Chondrocyte (in vitro differentiated cells): ENCODE results near the gene DNAJC4. TPM values are rescaled to one million over a fixed set of nuclear protein-coding genes. Genes with fewer than 3 reads are reported as not detected.

Source experiments
- DNase-seq: peaks from one replicate; pipeline ENCODE4 v3.0.0; 2021; ENCODE audit warnings: mixed read lengths, low spot score
- H3K27ac Mint-ChIP-seq: one replicate; pipeline ENCODE4 v1.8.0; 2021; ENCODE audit warnings: mild to moderate bottlenecking, moderate library complexity, mixed read lengths; ENCODE audit not compliant: unreplicated experiment
- H3K27me3 Mint-ChIP-seq: 2 replicates; pipeline ENCODE4 v1.8.0; 2021; ENCODE audit warnings: low read depth, mixed read lengths
- H3K36me3 Mint-ChIP-seq: 2 replicates; pipeline ENCODE4 v1.8.0; 2021; ENCODE audit warnings: low read depth, mixed read lengths
- H3K4me1 Mint-ChIP-seq: 2 replicates; pipeline ENCODE4 v1.8.0; 2021; ENCODE audit warnings: low read depth, mild to moderate bottlenecking, mixed read lengths
- H3K4me3 Mint-ChIP-seq: one replicate; pipeline ENCODE4 v1.8.0; 2021; ENCODE audit warnings: mild to moderate bottlenecking, moderate library complexity, mixed read lengths; ENCODE audit not compliant: unreplicated experiment
- H3K9me3 Mint-ChIP-seq: 2 replicates; pipeline ENCODE4 v1.8.0; 2021; ENCODE audit warnings: low read depth, mixed read lengths
- total RNA-seq: library from RNA; stranded (reverse); gene quantifications from 3 replicates; pipeline ENCODE4 v1.2.1, GENCODE V29; 2021
- TF ChIP-seq, protein P1 (sequence below): fragments of 200-600 bp; sonication (generic); IDR thresholded peaks from 2 replicates; pipeline ENCODE4 v1.5.0; 2021; ENCODE audit warnings: antibody characterized with exemption, mild to moderate bottlenecking, moderate library complexity

DNAJC4 gene
- total RNA-seq, 1 donor from 2014 or later: 31.6 TPM

DNA sequence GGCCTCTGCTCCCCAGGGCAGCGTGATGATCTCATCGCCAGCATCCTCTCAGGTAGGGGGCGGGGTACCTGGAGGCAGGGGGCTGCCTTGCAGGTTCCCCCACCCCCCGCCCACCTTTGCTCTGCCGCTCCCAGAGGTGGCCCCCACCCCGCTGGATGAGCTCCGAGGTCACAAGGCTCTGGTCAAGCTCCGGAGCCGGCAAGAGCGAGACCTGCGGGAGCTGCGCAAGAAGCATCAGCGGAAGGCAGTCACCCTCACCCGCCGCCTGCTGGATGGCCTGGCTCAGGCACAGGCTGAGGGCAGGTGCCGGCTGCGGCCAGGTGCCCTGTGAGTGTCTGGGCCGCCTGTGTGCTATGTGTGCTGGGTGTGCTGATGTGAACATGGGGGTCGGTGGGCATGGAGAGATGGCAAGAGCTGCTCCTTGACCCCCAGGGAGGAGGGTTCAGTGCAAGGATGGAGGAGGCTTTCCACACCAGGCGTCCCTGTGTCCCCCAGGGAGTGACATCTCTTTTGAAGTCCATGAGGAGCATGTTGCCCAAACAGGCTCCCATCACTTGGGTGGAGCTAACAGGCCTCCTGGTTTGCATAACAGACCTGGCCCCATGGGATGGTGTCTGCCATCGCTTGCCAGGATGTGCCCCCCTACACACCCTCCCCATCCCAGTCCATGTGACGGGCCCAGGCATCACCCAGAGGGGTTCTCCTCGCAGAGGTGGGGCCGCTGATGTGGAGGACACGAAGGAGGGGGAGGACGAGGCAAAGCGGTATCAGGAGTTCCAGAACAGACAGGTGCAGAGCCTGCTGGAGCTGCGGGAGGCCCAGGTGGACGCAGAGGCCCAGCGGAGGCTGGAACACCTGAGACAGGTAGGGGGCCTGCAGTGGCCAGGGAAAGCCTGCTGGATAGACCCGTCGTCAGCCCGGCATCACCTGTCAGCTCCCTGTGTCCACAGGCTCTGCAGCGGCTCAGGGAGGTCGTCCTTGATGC is 35.1 kb downstream of the DNAJC4 start:
- DNase-seq: no peak
- Mint-ChIP-seq H3K9me3 (no peaks in the 10 kb centered on the region), H3K27me3 (no peaks in the 10 kb centered on the region), H3K27ac (no peak overlapping the region), H3K4me1 (peaks cover 21% of the 10 kb centered on the region), H3K4me3 (no peak overlapping the region), H3K36me3 (peaks cover 17% of the 10 kb centered on the region)
- TF ChIP-seq, protein P1, sequence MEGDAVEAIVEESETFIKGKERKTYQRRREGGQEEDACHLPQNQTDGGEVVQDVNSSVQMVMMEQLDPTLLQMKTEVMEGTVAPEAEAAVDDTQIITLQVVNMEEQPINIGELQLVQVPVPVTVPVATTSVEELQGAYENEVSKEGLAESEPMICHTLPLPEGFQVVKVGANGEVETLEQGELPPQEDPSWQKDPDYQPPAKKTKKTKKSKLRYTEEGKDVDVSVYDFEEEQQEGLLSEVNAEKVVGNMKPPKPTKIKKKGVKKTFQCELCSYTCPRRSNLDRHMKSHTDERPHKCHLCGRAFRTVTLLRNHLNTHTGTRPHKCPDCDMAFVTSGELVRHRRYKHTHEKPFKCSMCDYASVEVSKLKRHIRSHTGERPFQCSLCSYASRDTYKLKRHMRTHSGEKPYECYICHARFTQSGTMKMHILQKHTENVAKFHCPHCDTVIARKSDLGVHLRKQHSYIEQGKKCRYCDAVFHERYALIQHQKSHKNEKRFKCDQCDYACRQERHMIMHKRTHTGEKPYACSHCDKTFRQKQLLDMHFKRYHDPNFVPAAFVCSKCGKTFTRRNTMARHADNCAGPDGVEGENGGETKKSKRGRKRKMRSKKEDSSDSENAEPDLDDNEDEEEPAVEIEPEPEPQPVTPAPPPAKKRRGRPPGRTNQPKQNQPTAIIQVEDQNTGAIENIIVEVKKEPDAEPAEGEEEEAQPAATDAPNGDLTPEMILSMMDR: no peak

DNA sequence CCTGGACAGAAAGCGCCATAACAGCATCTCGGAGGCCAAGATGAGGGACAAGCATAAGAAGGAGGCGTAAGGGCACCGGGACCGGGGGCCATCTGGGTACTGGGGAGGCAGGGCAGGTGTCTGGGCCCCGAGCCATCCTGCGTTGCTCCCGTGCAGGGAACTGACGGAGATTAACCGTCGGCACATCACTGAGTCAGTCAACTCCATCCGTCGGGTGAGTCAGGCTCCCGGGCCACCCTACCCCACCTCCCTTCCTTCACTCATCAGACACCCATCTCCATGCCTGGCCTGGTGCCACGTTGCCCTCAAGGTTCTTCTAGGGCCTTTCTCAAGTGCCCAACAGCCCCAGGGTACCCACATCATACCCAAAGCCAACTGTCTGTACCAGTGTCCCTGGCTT is 36.0 kb downstream of the DNAJC4 start:
- H3K4me1 Mint-ChIP-seq: peaks cover 21% of the 10 kb centered on the region
- TF ChIP-seq, protein P1: no peak
- no peak overlapping the region for H3K4me3 Mint-ChIP-seq
- no peaks in the 10 kb centered on the region for H3K9me3 Mint-ChIP-seq
- DNase-seq: no peak
- no peak overlapping the region for H3K27ac Mint-ChIP-seq
- no peaks in the 10 kb centered on the region for H3K27me3 Mint-ChIP-seq
- peaks cover 17% of the 10 kb centered on the region for H3K36me3 Mint-ChIP-seq

DNA sequence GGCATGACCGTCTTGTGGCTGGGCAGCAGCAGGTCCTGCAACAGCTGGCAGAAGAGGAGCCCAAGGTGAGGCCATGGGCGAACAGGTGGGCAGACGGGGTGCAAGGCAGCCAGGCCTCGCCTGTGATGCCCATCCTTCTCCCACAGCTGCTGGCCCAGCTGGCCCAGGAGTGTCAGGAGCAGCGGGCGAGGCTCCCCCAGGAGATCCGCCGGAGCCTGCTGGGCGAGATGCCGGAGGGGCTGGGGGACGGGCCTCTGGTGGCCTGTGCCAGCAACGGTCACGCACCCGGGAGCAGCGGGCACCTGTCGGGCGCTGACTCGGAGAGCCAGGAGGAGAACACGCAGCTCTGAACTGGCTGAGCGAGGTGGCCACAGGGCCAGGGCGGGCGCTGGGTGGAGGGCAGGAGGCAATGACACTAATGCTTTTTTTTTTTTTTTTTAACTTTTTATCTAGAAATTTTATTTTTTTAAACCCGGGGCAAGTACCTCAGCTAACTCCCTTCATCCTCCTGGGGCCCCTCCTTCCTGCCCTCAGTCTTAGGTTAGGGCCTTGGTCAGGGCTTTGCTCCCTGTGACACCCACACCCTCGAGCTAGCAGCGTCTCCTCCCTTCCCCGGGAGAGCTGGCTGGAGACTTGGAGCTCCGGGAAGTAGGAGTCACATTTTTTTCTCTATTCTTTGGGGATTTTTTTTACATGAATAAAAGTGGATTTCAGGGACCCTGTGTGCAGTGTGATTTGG is 37.0 kb downstream of the DNAJC4 start:
- H3K36me3 Mint-ChIP-seq: peaks cover 14% of the 10 kb centered on the region
- TF ChIP-seq, protein P1: no peak
- no peak overlapping the region for H3K4me3 Mint-ChIP-seq
- no peaks in the 10 kb centered on the region for H3K9me3 Mint-ChIP-seq
- peak overlapping the region; percentile 99 for H3K27ac Mint-ChIP-seq
- H3K4me1 Mint-ChIP-seq: peaks cover 29% of the 10 kb centered on the region
- DNase-seq: no peak
- no peaks in the 10 kb centered on the region for H3K27me3 Mint-ChIP-seq

DNA sequence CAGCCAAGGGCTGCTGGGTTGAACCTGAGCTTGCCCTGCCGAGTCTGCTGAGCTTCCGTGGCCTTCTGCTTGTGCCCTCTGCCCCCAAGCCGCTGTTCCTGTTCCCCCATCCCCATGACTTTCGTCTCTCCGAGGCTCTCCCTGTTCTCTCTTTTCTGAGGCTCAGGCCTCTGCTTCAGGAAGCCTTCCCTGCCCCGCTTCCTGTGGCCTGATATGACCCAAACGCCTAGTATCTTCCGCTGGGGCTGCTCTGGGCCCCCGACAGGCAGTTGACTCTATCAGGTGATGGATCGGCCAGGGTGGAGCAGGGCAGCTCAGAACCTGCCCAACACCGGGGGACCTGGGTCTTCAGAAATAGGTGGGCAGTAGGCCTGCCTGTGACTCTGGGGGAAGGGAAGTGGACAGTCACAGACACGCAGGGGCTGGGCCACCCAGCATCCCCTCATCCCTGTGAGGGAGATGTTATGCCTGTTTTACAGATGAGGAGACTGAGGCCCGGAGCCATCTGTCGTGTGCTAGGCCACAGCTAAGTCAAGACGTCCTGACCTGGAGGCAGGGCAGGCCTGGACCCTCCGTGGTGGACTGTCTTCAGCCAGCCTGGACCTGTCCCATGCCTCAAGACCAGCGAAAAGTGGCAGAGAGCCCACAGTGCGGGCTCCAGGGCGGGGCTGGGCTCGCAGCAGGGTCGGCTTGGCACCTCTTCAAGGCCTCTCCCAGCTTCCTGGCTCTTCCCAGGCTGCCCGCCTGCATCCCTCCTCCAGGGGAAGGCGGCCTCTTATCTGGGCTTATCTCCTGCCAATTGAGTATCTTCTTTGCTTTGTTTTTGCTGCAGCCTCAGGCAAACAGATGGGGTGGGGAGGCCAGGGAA is 37.9 kb downstream of the DNAJC4 start:
- TF ChIP-seq, protein P1: no peak
- DNase-seq: no peak
- H3K27me3 Mint-ChIP-seq: no peaks in the 10 kb centered on the region
- H3K36me3 Mint-ChIP-seq: peaks cover 8% of the 10 kb centered on the region
- peak overlapping the region; percentile 91 for H3K4me3 Mint-ChIP-seq
- no peaks in the 10 kb centered on the region for H3K9me3 Mint-ChIP-seq
- H3K4me1 Mint-ChIP-seq: peaks cover 26% of the 10 kb centered on the region
- H3K27ac Mint-ChIP-seq: peak overlapping the region; percentile 99
